HS-5 (cell line): Measurements from ENCODE around the gene SCFD2.
"Not testable (repeated sequence)": the region's sequence is repeated elsewhere in the genome, so short reads cannot be mapped to it uniquely, and the experiment has no call there.

Experiments
- DNase-seq: peaks from one replicate; pipeline ENCODE4 v3.0.0-alpha.2; 2012; ENCODE audit warnings: low read depth

The SCFD2 gene

DNA sequence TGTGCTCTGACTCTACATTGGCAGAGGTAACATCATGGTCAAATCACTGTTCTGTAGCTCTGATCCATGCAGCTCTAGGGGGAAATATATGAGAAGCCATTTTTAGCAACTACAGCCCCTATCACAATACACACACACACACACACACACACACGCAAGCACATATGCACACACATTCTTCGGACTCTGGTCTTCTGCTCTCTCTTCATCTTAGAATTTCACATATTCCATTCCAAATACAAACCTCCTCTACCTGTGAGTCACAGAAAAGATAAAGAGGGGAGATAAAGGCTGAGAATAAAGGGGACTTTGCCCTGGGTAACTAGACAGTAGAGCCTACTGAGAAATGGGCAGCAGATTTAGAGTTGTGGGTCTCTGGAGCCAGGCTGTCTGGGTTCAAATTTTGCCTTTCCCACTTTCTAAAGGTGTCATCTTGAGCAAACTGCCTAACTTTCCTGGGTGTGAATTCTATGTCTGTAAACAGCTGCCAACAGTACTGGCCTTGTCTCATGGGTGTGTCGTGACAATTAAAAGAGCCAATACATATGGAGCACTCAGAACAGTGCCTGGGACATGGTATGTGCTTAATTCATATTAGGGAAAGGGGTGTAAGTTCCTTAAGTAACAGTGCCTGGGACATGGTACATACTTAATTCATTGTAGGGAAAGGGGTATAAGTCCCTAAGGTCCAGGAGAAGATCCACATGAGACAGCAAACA, 515.3 kb downstream of the SCFD2 start:
- DNase-seq: no peak

DNA sequence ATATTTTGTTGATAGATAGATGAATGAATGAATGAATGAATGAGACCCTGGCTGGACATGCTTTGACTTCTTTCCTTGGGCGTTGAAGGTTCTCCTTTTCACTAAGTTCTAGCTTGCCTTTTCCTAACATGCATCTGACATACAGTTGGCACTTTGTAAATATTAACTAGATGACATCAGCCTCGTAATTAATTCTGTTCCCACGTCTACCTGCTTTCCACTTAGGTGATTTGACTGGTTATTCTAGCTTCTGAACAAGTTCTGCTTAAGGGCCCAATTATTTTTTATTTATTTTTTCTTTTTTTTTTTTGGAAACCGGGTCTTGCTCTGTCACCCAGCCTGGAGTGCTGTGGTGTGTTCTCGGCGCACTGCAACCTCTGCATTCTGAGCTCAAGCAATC, 517.6 kb downstream of the SCFD2 start:
- DNase-seq: no peak

DNA sequence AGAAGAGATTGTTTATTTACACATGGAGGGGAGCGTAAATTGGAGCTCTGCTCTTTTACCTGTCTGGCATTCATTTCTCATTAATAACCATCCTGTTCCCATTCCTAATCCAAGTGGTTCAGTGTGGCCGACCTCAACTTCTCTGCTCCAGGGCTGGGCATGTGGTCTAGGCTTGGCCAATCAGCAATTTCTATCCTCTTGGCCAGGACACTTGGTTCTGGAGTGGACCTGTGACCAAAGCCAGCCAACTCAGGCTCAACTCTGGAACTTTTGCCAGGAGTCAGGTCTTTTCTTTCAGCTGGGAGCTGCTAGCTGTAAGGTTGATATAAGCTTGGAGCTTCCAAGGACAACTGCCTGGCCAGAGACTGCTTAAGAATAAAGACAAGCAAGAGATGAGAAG, 519.4 kb downstream of the SCFD2 start:
- no peak for DNase-seq

DNA sequence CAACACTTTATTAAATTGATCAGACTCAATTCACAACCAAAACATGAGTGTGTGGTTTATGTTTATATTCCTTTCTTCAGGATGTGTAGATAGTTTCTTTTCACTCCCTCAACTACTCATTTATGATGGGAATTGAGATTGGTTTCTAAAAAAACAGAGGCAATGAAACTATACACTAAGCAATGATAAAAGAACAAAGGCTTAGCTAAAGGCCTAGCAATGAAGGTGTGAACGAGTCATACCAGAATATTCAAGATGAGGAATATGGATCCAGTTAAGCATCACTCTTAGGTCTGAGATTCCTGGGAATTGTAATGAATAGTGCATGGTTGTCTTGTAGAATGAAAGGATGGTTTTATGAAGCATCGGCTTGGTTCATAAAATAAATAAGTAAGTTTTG, 521.3 kb downstream of the SCFD2 start:
- no peak for DNase-seq

DNA sequence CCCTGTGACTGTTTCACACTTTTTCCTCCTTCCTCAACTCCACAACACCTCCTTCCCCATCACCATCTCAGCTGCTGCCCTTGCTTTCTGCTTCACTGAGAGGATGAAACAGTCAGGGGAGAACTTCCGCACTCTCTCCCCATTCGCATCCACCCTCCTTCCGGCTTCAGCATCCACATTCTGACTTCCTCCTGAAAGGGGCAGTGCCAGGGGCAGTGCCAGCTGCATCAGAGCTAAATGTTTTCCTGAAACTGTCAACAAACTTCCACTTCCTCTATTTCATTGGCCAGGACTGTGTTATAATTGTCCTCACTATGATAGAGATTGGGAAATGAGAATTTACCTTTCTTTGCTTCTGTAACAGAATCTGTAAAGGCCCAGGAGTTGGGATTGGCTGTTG, 521.9 kb downstream of the SCFD2 start:
- DNase-seq: no peak

DNA sequence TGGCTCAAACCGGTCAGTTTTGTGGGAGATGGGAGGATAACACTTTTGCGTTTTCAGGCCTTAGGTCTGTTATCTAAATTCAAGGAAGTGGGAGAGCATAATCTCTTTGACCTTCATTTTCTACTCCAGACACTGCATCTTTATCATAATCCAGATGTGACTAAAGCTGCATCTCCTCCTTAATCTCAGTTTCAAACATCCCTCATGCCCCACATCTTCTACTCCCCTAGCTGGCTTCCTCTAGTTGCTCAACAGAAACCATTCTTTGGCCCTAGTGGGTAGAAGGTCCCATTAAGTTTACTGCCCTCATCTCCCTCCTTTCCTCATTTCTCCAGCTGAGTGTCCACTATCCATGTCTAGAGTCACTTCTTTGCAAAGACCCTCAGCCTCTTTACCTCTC, 522.5 kb downstream of the SCFD2 start:
- DNase-seq: no peak

DNA sequence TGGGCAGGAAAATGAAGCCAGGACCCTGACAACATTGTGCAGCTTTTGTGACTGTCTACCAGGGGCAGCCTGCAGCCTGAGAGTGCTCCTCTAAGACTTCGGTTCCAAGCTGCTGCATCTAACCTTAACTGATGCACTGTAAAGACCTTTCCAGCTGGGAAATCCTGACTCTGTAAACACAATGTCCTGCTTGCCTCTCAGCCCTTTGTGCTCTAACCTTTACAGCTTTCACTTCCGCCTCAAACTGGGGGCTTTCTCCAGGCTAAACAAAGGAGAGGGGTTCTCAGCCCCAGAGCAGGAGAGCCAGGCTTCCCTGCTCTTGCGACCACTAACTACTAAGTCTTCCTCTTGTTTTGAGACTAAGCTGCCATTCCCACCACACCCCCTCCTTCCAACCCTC, 523.1 kb downstream of the SCFD2 start:
- no peak for DNase-seq

DNA sequence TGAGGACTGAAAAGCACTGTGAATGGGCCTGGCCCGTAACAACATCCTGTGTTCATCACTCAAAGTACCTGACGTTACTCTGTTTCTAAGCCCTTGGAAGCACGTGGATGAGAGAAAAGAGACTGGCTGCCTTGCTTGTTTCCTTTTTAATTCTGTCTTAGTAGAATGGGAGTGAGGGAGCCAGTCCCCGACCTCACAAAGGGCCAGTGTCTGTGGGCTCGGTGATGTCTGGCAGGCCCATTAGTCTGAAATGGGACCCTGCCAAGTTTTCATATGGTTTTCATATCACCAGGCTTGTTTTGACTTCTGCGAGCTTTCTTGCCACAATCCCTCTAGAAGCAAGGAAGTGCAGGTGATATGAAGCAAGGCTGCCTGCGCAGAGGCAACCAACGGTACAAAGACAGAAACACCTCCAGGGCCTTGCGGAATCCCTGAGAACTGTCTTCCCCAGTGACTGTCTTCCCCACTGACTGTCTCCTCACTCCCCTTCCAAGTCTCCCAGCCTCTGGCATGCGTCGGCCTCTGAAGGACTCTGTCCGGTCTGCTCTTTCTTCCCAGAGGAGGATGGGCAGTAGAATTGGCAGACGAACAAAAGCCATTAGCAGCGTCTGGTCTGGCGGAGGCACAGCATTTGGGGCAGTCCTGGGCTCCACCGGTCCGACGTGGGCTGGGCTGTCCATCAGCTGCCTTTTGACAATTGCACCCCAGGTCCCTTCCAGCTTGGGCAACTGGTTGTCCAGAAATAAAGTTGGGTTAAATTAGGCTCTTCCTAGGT, 524.0 kb downstream of the SCFD2 start:
- no peak for DNase-seq

DNA sequence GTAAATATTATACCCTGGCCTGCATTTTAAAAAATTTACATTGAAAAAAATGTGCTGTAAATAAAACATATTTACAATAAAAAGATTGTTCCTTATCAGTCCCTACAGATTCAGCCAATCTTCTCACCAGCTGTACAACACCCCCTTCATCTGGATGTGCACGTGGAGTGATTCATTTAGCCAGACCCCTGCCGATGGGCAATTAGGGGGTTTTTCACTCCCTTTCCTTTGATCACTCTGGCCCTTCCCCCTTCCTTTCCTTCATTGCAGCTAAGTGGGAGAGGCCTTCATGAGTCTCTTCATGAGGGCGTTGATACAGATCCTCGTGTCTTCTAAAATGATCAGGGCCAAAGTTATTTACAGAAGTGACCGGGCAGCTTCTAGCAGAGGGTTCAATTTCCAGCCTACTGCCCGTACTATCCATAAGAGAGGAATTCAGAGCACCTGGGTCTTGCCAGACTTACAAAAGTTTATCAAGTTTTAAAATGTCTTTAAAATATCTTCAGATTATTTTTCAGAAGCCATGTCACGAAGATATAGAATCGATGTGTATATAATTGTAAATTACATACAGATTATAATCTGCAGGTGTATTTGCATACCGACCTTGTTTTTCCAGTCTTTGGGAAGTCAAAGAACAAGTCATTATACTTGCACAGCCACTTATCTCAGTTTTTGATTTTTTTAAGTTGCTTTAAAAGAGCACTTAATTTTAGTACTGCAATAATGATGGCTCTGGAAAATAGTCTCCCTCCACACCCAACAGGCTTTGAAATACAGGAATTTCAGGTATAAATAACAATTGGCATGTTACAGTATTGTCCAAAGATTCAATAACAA, 525.1 kb downstream of the SCFD2 start:
- no peak for DNase-seq

DNA sequence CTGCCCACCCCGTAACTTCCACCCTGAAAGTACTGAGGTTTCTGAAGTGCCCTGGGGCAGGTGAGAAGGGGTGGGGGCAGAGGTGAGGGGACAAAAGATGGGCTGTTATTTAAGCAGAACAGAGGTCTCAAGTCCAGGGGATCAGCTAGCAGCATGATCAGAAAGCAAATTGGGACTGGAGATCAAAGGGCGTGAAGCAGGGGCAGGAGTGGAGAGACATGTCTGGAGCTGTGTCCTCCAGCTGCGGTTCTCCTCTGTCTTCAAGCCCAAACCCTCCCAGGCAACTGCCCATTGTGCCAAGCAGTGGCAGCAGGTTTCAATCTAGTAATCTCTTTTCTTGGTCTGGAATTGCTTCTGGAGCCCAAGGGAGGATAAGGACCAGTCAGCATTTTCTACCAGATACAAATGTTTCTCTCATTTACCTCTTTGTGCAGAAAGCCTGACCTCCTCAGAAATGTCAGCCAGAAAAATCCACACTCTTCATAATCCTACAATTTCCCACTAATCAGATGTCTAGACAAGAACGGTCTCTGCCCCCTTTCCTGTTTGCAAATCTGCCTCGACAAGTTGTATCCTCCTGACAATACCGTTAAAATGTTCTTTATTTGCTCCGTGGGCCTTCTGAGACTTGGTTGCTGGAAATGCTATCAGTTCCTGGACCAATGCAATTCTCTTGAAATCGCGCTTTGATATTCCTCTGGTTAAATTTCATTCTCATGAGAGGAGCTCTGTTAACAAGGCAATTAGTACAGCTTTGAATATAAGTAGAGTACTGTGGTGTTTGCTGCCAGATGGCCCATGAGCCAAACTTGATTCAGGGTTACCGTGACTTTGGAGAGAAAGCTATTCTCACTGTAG, 526.9 kb downstream of the SCFD2 start:
- DNase-seq: no peak

DNA sequence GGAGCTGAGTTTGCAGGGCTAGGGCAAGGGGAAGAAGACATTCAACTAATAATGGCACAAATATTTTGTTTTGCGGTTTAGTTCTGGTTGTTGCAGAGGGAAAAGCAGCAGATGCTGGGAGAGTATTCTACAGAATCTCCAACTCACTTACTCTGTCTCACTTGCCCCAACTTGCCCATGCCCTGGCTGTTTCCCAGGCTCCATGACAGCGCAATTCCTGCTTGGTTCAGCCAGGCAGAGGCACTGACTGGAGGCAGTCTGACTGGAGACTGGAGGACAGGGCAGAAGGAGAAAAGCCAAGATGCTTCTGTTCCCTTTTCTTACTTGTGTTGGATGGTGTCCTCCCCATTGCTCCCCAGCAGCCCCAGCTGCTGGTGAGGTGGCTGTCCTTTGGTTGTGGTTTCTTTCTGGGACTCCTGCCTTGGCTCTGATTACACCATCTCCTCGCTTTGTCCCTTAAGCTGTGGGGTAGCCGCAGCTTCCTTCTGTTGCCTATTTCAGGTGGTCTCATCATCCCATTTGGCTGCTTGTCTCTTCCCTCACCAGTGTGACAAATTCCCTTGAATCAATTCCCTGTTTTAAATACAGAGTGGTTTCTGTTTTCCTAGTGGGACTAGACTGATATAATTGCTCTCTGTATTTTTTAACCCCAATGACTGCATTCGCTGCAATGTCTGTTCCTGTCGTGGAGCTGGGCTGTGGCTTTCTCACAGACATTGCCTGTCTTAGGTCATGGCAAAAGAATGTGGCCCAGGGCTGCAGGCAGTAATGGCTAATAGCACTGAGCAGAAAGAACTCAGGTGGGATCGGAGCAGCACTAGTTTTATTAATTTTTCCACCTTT, 527.9 kb downstream of the SCFD2 start:
- DNase-seq: no peak

DNA sequence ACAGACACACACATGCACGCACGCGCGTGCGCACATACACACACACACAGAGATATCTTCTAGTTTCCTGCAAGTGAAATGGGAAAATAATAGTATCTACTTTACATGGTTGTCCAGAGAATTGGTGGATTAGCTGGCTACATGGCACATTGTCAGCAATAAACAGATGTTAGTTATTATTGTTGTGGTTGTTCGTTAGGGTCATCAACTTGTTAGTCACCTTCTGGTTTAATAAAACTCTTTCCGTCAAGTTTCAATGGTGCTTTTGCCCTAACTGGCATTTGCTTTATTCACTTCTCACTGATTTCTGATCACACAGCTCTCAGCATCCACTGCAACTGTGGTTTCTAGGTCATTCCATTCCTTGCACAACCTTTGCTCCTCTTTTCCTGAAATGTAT, 529.2 kb downstream of the SCFD2 start:
- no peak for DNase-seq

DNA sequence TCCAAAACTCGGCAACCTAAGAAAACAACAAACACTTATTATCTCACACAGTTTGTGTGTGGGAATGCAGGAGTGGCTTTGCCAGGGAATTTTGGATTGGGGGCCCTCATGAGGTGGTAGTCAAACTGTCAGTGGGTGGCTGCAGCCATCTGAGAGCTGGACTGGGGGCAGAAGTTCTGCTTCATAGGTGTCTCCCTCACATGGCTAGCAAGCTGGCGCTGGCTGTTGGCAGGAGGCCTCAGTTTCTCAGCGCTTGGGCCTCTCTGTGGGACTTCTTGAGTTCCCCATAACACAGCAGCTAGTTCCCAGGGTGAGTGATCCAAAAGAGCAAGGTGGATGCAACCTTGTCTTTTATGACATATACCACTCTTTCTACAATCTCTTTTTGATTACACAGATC, 529.7 kb downstream of the SCFD2 start:
- DNase-seq: no peak

DNA sequence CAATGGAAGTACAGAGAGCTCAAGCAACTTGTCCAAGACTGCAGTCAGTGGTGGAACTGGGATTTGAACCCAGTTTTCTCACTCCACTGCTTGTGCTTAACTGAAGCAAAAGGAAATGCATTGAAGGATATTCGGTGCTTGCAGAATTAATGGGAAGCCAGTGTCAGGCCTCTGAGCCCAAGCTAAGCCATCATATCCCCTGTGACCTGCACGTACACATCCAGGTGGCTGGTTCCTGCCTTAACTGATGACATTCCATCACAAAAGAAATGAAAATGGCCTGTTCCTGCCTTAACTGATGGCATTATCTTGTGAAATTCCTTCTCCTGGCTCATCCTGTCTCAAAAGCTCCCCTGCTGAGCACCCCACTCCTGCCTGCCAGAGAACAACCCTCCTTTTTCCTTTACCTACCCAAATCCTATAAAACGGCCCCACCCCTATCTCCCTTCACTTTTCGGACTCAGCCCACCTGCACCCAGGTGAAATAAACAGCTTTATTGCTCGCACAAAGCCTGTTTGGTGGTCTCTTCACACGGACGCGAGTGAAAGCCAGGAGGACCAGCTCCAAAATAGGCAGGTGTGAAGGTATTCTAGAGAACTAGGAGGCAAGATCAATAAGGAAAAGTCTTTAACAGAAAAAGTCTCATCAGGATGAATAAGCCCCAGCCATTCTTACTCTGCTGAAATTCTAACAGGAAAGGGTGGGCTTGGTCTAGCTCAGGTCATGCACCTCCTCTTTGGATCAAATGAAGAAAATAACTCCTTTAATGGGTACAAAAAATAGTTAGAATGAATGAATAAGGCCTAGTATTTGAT, 531.0 kb downstream of the SCFD2 start:
- DNase-seq: not testable (repeated sequence)

DNA sequence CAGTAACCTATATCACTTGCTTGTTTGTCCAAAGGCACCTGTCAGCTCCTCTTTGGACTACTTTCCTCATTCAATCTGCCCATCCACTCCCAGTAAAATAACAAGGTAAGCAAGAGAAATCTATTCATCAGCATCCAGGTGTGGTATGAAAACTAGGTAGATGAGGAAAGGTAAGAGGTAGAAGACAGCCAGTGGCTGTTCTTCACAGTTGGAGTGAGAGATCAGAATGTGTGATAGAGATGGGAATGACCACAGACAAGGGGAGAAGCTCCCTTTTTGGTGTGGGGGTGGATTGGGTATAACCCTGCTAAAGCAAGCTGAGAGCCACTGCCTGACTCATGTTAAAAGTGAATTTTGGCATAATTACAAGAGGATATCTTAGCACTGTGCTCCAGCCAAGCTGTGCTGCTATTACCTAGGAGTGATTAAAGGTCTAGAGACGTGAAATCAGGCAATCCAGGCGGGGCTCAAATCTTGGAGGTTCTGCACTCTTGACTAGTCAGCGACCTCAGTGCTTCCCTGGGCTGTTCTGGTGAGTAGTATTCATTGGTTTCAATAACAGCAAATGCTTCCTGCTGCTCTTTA, 531.8 kb downstream of the SCFD2 start:
- DNase-seq: no peak

DNA sequence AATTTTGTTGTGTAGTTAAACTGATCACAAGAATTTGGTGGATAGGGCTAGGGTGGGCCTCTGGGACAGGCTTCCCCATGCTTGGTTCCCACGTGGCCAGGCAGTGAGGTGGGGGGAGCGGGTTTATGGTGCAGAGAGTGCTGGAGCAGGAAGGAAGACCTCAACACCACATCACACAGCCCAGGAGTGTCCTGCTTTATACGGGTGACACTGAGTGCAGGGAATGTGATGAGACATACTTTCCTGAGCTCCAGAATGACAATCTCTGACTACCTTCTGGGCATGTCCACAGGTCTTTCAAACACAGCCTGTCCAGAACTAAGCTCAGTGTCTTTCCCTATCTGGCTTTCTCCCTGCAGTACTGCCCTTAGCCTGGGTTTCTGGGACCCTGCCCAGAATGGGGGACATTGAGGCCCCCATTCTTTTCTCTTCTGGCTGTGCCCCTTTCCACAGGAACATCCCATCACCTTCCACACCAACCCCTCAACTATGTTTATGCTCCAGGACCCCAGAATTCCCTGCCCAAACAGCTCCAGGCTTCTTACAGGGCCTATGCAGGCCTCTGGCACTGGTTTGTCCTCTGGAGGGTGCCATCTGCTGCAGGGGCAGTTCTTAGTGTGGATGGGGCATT, 540.3 kb downstream of the SCFD2 start:
- DNase-seq: no peak

DNA sequence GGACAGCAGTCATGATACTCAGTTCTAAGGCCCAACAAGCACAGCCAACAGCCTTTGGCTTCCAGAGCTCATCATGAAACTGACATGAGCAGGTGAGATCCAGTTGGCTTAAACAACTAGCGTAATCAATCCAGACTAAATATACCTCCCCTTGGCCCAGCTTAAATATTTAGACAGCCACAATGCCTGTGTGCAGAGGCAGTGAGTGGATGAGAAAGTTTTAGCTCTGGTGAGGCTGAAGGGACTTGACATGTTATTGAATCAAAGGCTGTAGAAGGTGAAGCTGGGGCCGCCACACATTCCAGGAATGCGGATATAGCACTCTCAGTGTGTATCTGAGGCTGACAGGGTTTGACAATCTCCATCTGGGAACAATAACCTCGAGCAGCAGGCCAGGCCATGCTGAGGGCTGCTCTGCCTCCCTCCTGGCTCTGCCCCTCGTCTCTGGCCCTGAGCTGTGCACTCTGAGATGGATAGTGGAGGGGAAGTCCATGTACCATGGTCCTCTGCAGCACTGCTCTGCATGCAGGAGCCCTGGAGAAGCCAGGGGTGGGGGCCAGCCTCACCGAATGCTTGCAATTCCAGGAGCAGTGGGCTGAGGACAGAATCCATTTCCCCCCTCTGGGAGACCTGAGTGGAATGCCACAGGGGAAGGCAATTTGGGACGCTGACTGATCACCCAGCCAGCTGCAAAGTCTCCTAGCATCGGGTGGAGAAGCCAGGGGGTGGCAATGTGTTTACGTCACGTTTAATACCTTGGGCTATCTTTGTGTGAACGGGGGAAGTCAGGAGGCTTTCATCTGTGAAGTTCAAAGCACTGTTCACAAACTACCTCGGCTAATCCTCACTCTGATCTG, 541.0 kb downstream of the SCFD2 start:
- no peak for DNase-seq

DNA sequence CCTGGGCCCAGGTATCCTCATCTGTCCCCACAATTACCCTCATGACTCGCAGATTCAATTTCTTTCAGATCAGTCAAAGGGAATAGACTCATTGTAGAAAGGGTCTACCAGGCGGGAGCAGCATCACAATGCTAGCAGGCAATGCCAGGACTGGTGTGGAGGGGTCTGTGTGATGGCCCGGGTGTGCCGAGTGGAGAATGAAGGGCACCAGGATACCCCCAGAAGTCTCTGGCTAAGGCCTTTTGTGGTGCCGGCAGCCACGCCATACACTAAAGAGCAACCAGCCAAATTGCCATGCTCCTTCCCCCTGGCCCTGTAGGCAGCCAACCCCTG, 541.6 kb downstream of the SCFD2 start:
- no peak for DNase-seq
